Vagina (tissue), 2 donors: ENCODE data around the gene TWIST2.

Experiments used
- CTCF ChIP-seq, 3 experiments: fragments of 450-650 bp in 2 of 3; fragments of 200-600 bp in 1 of 3; sonication (generic) in 1 of 3; IDR thresholded peaks; one replicate each; pipeline ENCODE4 v1.5.1; 2017 to 2019; ENCODE audit warnings: antibody characterized with exemption in 3 of 3, mild to moderate bottlenecking in 2 of 3, moderate library complexity in 2 of 3
- POLR2AphosphoS5 ChIP-seq, 2 donors: sonication (generic); formaldehyde crosslinking; IDR thresholded peaks; one replicate each; pipeline ENCODE4 v1.9.0; 2017; ENCODE audit warnings: antibody characterized with exemption in 2 of 2, mild to moderate bottlenecking in 2 of 2, low read depth in 1 of 2; ENCODE audit not compliant: insufficient read depth in 1 of 2

GRCh38 chr2:238925816-238926521 lies 78.1 kb downstream of the TWIST2 start:
- no peak for TF ChIP-seq CTCF (IDR thresholded peaks at IDR 0.05)
- no peak for TF ChIP-seq POLR2AphosphoS5 (IDR thresholded peaks at IDR 0.05; ENCODE audit: insufficient read depth in 1 of 2, low read depth in 1 of 2)
